ENCODE data around the gene ABCC3.
A peak's percentile ranks its signal among the peaks of the same experiment; 100 is the strongest.

ABCC3 gene

GRCh38 chr17:50605429-50605828 lies 29.3 kb upstream of the ABCC3 start:
- DNase-seq = no peak

GRCh38 chr17:50607522-50608175 lies 27.0 kb upstream of the ABCC3 start:
- DNase-seq = no peak

GRCh38 chr17:50608700-50609379 lies 25.8 kb upstream of the ABCC3 start:
- DNase-seq = no peak

GRCh38 chr17:50609380-50610074 lies 25.2 kb upstream of the ABCC3 start:
- DNase-seq = no peak

- no peak for DNase-seq
Measured at GRCh38 chr17:50611634-50612033, 23.0 kb upstream of the ABCC3 start.

- no peak for DNase-seq
Measured at GRCh38 chr17:50612281-50612680, 22.4 kb upstream of the ABCC3 start.

GRCh38 chr17:50613007-50613992 lies 21.4 kb upstream of the ABCC3 start:
- DNase-seq = no peak

- no peak for DNase-seq
Measured at GRCh38 chr17:50614471-50615051, 20.1 kb upstream of the ABCC3 start.

- no peak for DNase-seq
Measured at GRCh38 chr17:50615828-50616227, 18.9 kb upstream of the ABCC3 start.

- no peak for DNase-seq
Measured at GRCh38 chr17:50618300-50618699, 16.4 kb upstream of the ABCC3 start.

GRCh38 chr17:50618941-50619340 lies 15.7 kb upstream of the ABCC3 start:
- DNase-seq = no peak

GRCh38 chr17:50619489-50619888 lies 15.2 kb upstream of the ABCC3 start:
- DNase-seq = no peak

- DNase-seq = no peak
Measured at GRCh38 chr17:50620237-50620636, 14.4 kb upstream of the ABCC3 start.

- no peak for DNase-seq
Measured at GRCh38 chr17:50620858-50621257, 13.8 kb upstream of the ABCC3 start.

GRCh38 chr17:50621574-50622031 lies 13.1 kb upstream of the ABCC3 start:
- no peak for DNase-seq

GRCh38 chr17:50624321-50624934 lies 10.3 kb upstream of the ABCC3 start:
- no peak for DNase-seq

GRCh38 chr17:50625032-50625871 lies 9.4 kb upstream of the ABCC3 start:
- no peak for DNase-seq

GRCh38 chr17:50626037-50626574 lies 8.6 kb upstream of the ABCC3 start:
- peak; percentile 60 for DNase-seq

- no peak for DNase-seq
Measured at GRCh38 chr17:50627036-50627781, 7.5 kb upstream of the ABCC3 start.

Data from activated CD4-positive, CD25-positive, alpha-beta regulatory T cell treated with anti-CD3 and anti-CD28 coated beads, Interleukin-2, amount 50 U/mL, for 72 hours (primary cell).